GM12891 (cell line): ENCODE data around the gene IL15RA.

Experiments used
- DNase-seq: peaks from one replicate; pipeline ENCODE4 v3.0.0; 2011; ENCODE audit warnings: low spot score; ENCODE audit not compliant: insufficient read length
- FAIRE-seq: peaks from 2 replicates; lab custom pipeline; 2011; peaks lifted over from hg19 to GRCh38; lab: Jason Lieb, UNC
- PAX5 ChIP-seq: IDR thresholded peaks from 2 replicates; pipeline ENCODE4 v1.6.1; 2011; ENCODE audit warnings: low read length, moderate library complexity, mild to moderate bottlenecking; ENCODE audit not compliant: insufficient read depth, severe bottlenecking
- POLR2A ChIP-seq: IDR thresholded peaks from 2 replicates; pipeline ENCODE4 v1.6.1; 2011; ENCODE audit warnings: low read depth, low read length, control low read depth
- POLR2AphosphoS5 ChIP-seq: IDR thresholded peaks from 2 replicates; pipeline ENCODE4 v1.6.1; 2011; ENCODE audit warnings: low read depth, low read length, control low read depth
- POU2F2 ChIP-seq: IDR thresholded peaks from 2 replicates; pipeline ENCODE4 v1.6.1; 2011; ENCODE audit warnings: low read depth, mild to moderate bottlenecking, control low read depth, low read length, moderate library complexity
- SPI1 ChIP-seq: IDR thresholded peaks from 2 replicates; pipeline ENCODE4 v1.6.1; 2011; ENCODE audit warnings: low read depth, low read length, control low read depth
- TAF1 ChIP-seq: IDR thresholded peaks from 2 replicates; pipeline ENCODE4 v1.6.1; 2011; ENCODE audit warnings: low read depth, low read length, control low read depth

Gene IL15RA

GRCh38 chr10:5988336-5988920 lies 11.1 kb upstream of the IL15RA start:
- DNase-seq (no peak), FAIRE-seq (peak; percentile 63)
- TF ChIP-seq TAF1 (no peak), POU2F2 (no peak), POLR2AphosphoS5 (no peak), SPI1 (no peak), POLR2A (no peak), PAX5 (no peak)

- no peak for DNase-seq
- FAIRE-seq = peak; percentile 68
- TF ChIP-seq POLR2A (no peak), SPI1 (peak; percentile 74), PAX5 (no peak), TAF1 (no peak), POU2F2 (no peak)
Observed at GRCh38 chr10:5987747-5988146, 10.4 kb upstream of the IL15RA start.

DNA sequence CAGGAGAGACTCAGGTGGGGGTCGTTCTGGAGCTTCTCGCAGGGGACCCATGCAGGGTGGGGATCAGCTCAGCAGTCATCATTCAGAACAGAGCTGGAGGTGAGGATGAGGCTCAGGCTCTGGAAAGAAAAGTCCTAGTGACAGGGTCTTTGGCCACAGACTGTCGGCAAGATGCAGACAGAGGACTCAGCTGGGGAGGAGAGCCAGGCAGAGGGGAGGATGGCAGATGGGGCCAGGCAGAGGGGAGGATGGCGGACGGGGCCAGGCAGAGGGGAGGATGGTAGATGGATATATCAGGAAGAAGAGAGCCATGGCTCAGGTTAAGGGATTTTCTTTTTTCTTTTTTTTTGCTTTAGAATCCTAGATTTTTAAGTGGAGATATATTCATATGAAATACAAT lies 7.7 kb upstream of the IL15RA start:
- no peak for FAIRE-seq
- no peak for TF ChIP-seq TAF1
- no peak for TF ChIP-seq POU2F2
- no peak for TF ChIP-seq SPI1
- no peak for TF ChIP-seq POLR2A
- TF ChIP-seq PAX5 = no peak
- DNase-seq = no peak

- no peak for DNase-seq
- no peak for FAIRE-seq
- TF ChIP-seq POU2F2 (no peak), SPI1 (no peak), POLR2AphosphoS5 (no peak), PAX5 (no peak), TAF1 (no peak), POLR2A (no peak)
Observed at GRCh38 chr10:5983774-5984173, 6.4 kb upstream of the IL15RA start.

GRCh38 chr10:5981529-5981928 lies 4.2 kb upstream of the IL15RA start:
- no peak for TF ChIP-seq POLR2AphosphoS5
- no peak for FAIRE-seq

DNA sequence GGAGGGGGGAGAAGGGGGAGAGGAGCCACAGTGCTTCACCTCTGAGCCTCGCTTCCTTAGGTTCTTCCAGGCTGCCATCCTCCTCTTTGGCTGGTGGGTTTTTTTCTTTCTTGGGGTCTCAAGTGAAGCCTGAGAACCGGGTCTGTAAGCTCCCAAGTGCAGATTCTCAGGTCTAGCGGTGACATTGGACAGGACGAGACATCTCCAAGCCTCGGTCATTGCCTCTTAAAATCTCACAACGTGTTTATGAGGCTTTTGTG lies 817 bp upstream of the IL15RA start:
- no peak for TF ChIP-seq TAF1
- no peak for TF ChIP-seq POU2F2
- no peak for TF ChIP-seq POLR2AphosphoS5
- TF ChIP-seq PAX5 = no peak
- TF ChIP-seq SPI1 = no peak
- no peak for TF ChIP-seq POLR2A
- no peak for FAIRE-seq
- DNase-seq = no peak

More at GRCh38 chr10:5981529-5981928, 4.2 kb upstream of the IL15RA start:
- no peak for DNase-seq

DNA sequence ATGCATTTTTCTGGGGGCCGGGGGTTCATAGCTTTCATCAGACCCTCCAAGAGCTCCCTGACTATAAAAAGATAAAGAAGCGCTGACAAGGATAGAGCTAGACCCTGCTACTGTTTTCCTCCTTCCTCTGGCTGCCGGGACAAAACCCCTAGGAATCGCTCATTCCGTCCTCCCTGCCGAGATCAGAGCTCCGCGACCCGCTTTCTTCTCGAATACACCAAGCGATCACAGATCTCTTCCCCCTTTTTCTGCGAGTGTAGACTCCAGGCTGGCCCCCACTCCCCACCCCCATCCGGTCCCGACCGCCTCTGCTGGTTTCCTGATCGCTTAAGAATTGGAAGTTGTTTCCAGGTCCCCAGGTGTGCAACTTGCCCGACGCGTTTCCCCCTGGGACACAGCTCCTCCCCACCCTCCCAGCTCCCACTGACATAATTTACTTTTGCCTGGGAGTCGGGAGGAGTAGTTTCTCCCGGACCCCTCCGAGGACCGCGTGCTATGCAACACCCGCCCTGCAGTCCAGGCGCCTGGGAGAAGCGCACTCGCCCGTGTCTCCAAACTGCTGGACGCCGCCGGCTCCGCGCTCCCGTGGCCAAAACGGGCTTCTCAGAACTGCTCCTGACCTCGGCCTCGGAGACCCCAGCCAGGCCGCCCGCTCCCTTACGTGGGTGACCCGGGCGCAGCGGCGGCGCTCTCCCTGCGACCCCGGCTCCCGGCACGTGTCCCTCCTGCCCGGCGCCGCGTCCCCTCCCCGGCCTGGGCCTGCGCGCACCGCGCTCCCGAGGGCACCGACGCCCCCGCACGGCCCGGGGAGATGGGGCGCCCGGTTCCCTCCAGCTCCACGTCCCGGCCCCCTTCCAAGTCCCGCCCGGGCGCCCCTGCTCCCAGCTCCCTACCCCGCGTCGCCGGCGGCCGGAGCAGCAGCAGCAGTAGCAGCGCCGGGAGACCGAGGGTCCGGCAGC lies 552 bp downstream of the IL15RA start:
- TF ChIP-seq TAF1 = 0 out of 2 replicates have a peak, but pooled peaks have one; percentile 5
- no peak for TF ChIP-seq PAX5
- TF ChIP-seq POU2F2 = no peak
- TF ChIP-seq POLR2A = no peak
- peak; percentile 59 for FAIRE-seq
- no peak for DNase-seq

GRCh38 chr10:5975641-5976473 lies 1.5 kb downstream of the IL15RA start:
- FAIRE-seq (peak; percentile 95), DNase-seq (peak; percentile 60)

GRCh38 chr10:5973069-5973468 lies 4.3 kb downstream of the IL15RA start:
- FAIRE-seq (peak; percentile 28), DNase-seq (no peak)
- TF ChIP-seq POLR2AphosphoS5 (no peak), PAX5 (no peak), TAF1 (no peak)

More at GRCh38 chr10:5975641-5976473, 1.5 kb downstream of the IL15RA start:
- TF ChIP-seq TAF1 = peak; percentile 37; the same call in 1 of the 2 replicates
- TF ChIP-seq POLR2A = no peak

DNA sequence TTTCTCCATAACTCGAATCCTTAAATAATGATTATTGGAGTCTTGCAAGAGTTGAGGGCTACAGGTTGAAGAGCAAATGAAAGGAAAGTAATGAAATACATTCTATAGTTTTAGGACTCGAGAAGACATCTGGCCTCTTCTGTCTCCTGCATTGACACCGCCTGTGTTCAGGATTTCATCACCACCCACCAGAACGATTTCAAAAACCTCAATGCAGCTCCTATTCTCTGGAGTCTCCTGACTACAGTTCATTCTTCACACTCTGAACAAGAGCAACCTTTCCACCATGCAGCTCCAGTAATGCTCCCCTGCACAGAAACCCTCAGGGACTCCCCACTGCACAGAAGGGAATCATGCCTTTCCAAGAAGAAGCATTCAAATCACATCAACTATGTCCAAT lies 5.5 kb downstream of the IL15RA start:
- no peak for FAIRE-seq
- no peak for TF ChIP-seq SPI1
- TF ChIP-seq POLR2A = no peak
- TF ChIP-seq POLR2AphosphoS5 = no peak
- TF ChIP-seq PAX5 = no peak
- no peak for TF ChIP-seq POU2F2
- TF ChIP-seq TAF1 = no peak

More for the DNA sequence above, 5.5 kb downstream of the IL15RA start:
- no peak for DNase-seq
